Naive thymus-derived CD8-positive, alpha-beta T cell (primary cell): Measurements from ENCODE around the gene F11R. TPM values are rescaled to one million over a fixed set of nuclear protein-coding genes. Genes with fewer than 3 reads are reported as not detected.
"Not testable (repeated sequence)": the region's sequence is repeated elsewhere in the genome, so short reads cannot be mapped to it uniquely, and the experiment has no call there.

Source experiments
- ATAC-seq, 2 donors: fragments of 150-1000 bp; cut with Tn5 transposase in 1 of 2; sonication (Bioruptor Pico), chemical (Tn5 transposase) in 1 of 2; 1 replicate in 1 of 2; 2 replicates in 1 of 2; pipeline ENCODE4 v1.10.0; 2021; ENCODE audit warnings: mild to moderate bottlenecking in 2 of 2, moderate library complexity in 2 of 2
- POLR2A ChIA-PET: fragments of 350-600 bp; sonication (Branson Sonifier 250); formaldehyde crosslinking; loops from one replicate; lab custom pipeline; 2021; ENCODE audit warnings: antibody characterized with exemption; lab: Charles Lee
- DNase-seq, 10 donors: peaks; one replicate each; pipeline versions ENCODE4 v3.0.0 to v3.0.0-alpha.2; 2020 to 2022
- H3K27ac Mint-ChIP-seq, 10 donors: one replicate each; pipeline ENCODE4 v1.8.0; 2020 to 2022; ENCODE audit warnings: mild to moderate bottlenecking in 10 of 10, mixed read lengths in 10 of 10, moderate library complexity in 4 of 10, inconsistent platforms in 1 of 10
- H3K27me3 Mint-ChIP-seq, 5 donors: one replicate each; pipeline ENCODE4 v1.8.0; 2021 to 2022; ENCODE audit warnings: mixed read lengths in 5 of 5
- H3K36me3 Mint-ChIP-seq, 3 donors: one replicate each; pipeline ENCODE4 v1.8.0; 2020 to 2022; ENCODE audit warnings: mixed read lengths in 3 of 3, mild to moderate bottlenecking in 2 of 3, inconsistent platforms in 1 of 3
- H3K4me1 Mint-ChIP-seq, 4 donors: one replicate each; pipeline ENCODE4 v1.8.0; 2021 to 2022; ENCODE audit warnings: mixed read lengths in 4 of 4
- H3K4me3 Mint-ChIP-seq, 10 donors: one replicate each; pipeline ENCODE4 v1.8.0; 2020 to 2022; ENCODE audit warnings: mild to moderate bottlenecking in 10 of 10, mixed read lengths in 10 of 10, moderate library complexity in 6 of 10, inconsistent platforms in 1 of 10
- H3K9me3 Mint-ChIP-seq, 9 donors: one replicate each; pipeline ENCODE4 v1.8.0; 2020 to 2022; ENCODE audit warnings: mixed read lengths in 9 of 9, mild to moderate bottlenecking in 3 of 9, inconsistent platforms in 1 of 9, moderate library complexity in 1 of 9
- polyA plus RNA-seq, 3 donors: library from polyadenylated mRNA; unstranded; fragments of 300-500 nt; fragmentation: Illumina TruSeq; gene quantifications; one replicate each; pipeline ENCODE4 v1.2.3, GENCODE V29; 2021
- total RNA-seq, 8 experiments: library from RNA in 2 of 8; stranded (reverse) in 2 of 8; gene quantifications; one replicate each; pipeline ENCODE4 v1.2.3 and lab custom pipeline; 2021 to 2026

F11R gene
- total and polyA plus RNA-seq, 5 experiments from 2014 or later: 6.7 to 16.4 (median 9.0) TPM

DNA sequence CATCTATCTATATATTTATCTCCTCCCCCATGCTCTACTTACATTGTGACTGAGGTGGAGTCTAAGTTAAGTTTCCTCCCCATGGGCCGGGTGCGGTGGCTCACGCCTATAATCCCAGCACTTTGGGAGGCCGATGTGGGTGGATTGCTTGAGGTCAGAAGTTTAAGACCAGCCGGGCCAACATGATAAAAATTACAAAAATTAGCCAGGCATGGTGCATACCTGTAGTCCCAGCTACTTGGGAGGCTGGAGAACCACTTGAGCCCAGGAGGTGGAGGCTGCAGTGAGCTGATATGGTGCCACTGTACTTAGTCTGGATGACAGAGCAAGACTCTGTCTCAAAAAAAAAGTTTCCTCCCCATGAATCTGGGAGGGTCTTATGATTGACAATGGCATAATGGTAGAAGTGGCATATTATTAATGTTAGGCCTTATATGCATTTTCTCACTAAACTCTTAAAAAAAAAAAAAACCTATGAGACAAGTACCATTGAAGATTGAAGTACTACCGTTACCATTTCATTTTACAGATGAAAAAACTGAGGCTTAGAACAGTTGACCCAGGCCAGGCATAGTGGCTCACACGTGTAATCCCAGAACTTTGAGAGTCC is 11.2 kb downstream of the F11R start:
- peaks cover 15 to 25% (median 23%) of the 10 kb centered on the region in 4 donors for H3K4me1 Mint-ChIP-seq
- H3K4me3 Mint-ChIP-seq: no peak overlapping the region
- no peak for ATAC-seq
- POLR2A ChIA-PET: no interaction called here
- peak overlapping the region in 2 of 10 donors; percentile 43 to 48 for H3K27ac Mint-ChIP-seq
- no peaks in the 10 kb centered on the region for H3K27me3 Mint-ChIP-seq
- H3K9me3 Mint-ChIP-seq: no peaks in the 10 kb centered on the region
- no peak for DNase-seq
- peaks cover 0 to 2% (median 0%) of the 10 kb centered on the region in 3 donors for H3K36me3 Mint-ChIP-seq

DNA sequence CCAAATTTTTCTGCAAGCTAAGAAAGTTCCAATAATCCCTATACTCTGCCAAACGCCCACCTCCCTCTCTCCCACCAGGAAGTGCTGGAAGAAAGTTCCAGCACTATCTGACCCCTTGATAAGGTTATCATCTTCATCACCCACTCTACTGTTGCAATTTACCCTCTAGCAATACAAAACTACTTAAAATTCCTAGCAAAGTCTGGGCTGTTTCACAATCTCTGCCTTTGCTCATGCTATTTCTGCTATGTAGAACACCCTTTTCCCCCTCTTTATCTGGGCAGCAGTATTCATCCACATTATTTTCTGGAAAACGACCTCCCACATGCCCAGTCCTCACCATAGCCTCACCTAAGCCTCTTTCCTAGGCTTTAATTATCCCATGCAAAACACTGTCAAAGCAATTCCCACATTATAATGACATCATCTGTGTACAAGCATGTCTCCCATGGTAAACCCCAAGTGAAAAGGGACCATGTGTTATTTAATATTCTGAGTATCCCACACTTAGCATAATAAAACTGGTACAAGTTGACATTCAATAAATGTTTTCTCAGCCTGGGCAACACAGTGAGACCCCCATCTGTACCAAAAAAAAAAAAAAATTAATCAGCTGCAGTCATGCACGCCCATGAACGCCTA is 12.0 kb downstream of the F11R start:
- Mint-ChIP-seq H3K27ac (peak overlapping the region in 3 of 10 donors; percentile 15 to 43 (median 24)), H3K36me3 (peaks cover 0 to 2% (median 0%) of the 10 kb centered on the region in 3 donors), H3K27me3 (no peaks in the 10 kb centered on the region), H3K4me3 (no peak overlapping the region), H3K4me1 (peaks cover 13 to 20% (median 18%) of the 10 kb centered on the region in 4 donors), H3K9me3 (no peaks in the 10 kb centered on the region)
- ATAC-seq (no peak), DNase-seq (no peak)
- POLR2A ChIA-PET: no interaction called here

DNA sequence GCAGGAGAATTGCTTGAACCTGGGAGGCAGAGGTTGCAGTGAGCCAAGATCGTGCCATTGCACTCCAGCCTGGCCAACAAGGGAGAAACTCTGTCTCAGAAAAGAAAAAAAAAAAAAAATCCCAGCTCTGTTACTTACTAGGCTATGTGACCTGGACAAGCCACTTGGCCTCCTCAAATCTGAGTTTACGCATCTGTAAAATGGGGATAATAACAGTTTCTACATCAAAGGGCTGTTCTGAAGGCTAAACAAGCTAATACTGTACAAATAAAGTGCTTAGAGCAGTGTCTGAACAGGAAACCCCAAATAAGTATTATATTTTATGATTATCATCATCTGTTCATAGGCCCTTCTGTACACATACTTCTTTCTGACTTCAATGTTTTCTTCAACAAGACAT is 13.6 kb downstream of the F11R start:
- Mint-ChIP-seq H3K9me3 (no peaks in the 10 kb centered on the region), H3K4me3 (no peak overlapping the region), H3K4me1 (peaks cover 5 to 7% (median 6%) of the 10 kb centered on the region in 4 donors), H3K27me3 (no peaks in the 10 kb centered on the region), H3K27ac (no peak overlapping the region), H3K36me3 (peaks cover 0 to 2% (median 0%) of the 10 kb centered on the region in 3 donors)
- DNase-seq: no peak
- no peak for ATAC-seq
- POLR2A ChIA-PET: interaction anchor here (0.6 to 1.0 kb wide), 4 partner anchors 13 to 90 kb away, joined by 3 to 4 read pairs (median 4); partner anchors contain the start of gene F11R

DNA sequence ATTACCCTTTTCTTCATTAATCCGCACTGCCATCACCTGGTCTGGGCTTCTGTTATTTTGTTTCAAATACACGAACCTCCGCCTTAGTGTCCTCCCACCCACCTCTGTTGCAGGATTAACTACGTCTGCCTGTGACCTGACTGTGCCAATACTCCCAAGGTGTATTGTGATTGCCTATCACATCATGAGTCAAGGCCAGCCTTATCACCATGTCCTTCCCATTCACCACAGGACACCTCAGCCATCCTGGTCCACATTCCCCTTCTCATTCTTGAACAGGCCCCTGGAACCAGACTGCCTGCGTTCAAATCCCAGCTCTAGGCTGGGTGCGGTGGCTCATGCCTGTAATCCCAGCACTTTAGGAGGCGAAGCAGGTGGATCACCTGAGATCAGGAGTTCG is 14.4 kb downstream of the F11R start:
- no peak for ATAC-seq
- H3K27me3 Mint-ChIP-seq: no peaks in the 10 kb centered on the region
- H3K36me3 Mint-ChIP-seq: peaks cover 0 to 3% (median 0%) of the 10 kb centered on the region in 3 donors
- H3K27ac Mint-ChIP-seq: no peak overlapping the region
- POLR2A ChIA-PET: interaction anchor here (0.7 to 1.0 kb wide), 3 partner anchors 14 to 91 kb away, joined by 3 to 4 read pairs (median 3); partner anchors contain the start of genes F11R and ITLN2
- H3K9me3 Mint-ChIP-seq: no peaks in the 10 kb centered on the region
- H3K4me1 Mint-ChIP-seq: peaks cover 0 to 5% (median under 1%) of the 10 kb centered on the region in 4 donors
- no peak overlapping the region for H3K4me3 Mint-ChIP-seq
- no peak for DNase-seq

DNA sequence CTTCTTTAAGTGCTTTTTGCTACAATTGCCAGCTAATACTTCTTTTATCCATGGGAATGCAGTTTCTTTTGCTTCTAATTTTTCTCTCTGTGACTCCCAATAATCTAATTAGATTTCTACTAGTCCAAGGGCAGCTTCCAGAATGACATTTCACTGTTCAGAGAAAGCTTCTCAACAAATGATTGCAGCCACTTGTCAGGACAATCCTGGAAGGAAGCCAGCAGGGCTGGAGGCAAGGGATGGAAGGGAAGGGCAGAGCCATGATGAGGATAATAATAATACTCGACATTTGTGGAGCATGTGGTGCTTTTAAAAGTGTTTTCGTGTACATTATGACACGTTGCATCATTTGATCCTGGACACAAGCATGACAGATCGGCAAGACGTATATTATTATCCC is 19.4 kb downstream of the F11R start:
- ATAC-seq (no peak), DNase-seq (no peak)
- H3K9me3 Mint-ChIP-seq: no peaks in the 10 kb centered on the region
- no peaks in the 10 kb centered on the region for H3K27me3 Mint-ChIP-seq
- H3K36me3 Mint-ChIP-seq: peaks cover 0 to 31% (median 12%) of the 10 kb centered on the region in 3 donors
- H3K4me3 Mint-ChIP-seq: no peak overlapping the region
- H3K4me1 Mint-ChIP-seq: peaks cover 5 to 9% (median 8%) of the 10 kb centered on the region in 4 donors
- peak overlapping the region in 1 of 10 donors; percentile 56 for H3K27ac Mint-ChIP-seq
- POLR2A ChIA-PET: no interaction called here

DNA sequence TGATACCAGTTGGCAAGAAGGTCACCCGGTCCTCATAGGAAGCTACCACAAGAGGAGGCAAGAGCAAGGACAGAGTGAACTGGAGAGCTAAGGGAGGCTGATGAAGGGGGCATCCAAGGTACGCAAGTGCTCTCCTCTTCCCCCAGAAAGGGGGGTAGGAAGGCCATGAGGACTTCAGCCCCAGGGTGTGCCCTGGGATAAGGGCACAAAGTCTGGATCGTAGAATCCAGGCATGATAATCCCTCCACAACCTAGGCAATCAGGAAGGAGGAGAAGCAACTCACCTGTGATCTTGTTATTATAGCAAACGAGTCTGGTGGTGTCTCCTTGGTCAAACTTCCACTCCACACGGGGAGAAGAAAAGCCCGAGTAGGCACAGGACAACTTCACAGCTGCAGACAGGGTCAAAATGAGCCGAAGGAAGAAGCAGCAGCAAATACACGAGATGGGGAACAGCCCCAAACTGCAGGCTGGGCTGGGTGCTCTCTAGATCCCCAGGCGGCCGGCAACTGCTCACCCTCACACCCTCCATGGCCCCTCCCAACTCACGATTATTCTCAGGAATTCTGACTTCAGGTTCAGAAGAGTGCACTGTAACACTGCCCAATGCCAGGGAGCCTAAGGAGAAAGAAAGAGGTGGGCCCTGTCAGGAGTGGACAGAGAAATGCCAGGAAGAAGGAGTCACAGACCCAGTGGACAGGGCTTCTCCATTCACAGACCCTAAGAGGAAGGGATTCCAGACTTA is 20.0 kb downstream of the F11R start:
- no peak overlapping the region for H3K27ac Mint-ChIP-seq
- POLR2A ChIA-PET: no interaction called here
- H3K27me3 Mint-ChIP-seq: no peaks in the 10 kb centered on the region
- peaks cover 0 to 31% (median 12%) of the 10 kb centered on the region in 3 donors for H3K36me3 Mint-ChIP-seq
- H3K4me3 Mint-ChIP-seq: no peak overlapping the region
- no peaks in the 10 kb centered on the region for H3K9me3 Mint-ChIP-seq
- ATAC-seq: no peak
- peaks cover 5 to 9% (median 6%) of the 10 kb centered on the region in 4 donors for H3K4me1 Mint-ChIP-seq
- no peak for DNase-seq

DNA sequence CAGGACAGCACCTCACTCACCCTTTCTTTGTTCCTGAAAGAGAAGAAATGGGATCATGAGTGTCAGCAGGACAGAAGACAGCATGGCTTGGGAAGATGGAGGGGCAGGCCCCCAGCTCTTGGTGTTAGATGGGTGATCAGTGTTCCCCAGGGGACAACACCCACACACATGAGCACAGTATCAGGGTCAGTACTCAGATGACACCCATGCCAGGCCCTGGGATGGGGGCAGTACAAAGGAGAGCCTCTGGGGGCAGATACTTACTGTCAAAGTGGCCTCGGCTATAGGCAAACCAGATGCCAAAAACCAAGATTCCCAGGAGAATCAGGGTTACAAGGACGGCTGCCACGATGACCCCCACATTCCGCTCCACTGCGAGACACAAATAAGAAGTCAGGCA is 21.6 kb downstream of the F11R start:
- Mint-ChIP-seq H3K4me1 (peaks cover 5 to 9% (median 6%) of the 10 kb centered on the region in 4 donors), H3K27ac (no peak overlapping the region), H3K27me3 (no peaks in the 10 kb centered on the region), H3K36me3 (peaks cover 0 to 31% (median 12%) of the 10 kb centered on the region in 3 donors), H3K9me3 (no peaks in the 10 kb centered on the region), H3K4me3 (no peak overlapping the region)
- POLR2A ChIA-PET: interaction anchor here (0.6 to 3.7 kb wide), 2 partner anchors 14 to 40 kb away, joined by 6 to 13 read pairs; partner anchors contain the start of gene TSTD1
- no peak for ATAC-seq
- DNase-seq: no peak

DNA sequence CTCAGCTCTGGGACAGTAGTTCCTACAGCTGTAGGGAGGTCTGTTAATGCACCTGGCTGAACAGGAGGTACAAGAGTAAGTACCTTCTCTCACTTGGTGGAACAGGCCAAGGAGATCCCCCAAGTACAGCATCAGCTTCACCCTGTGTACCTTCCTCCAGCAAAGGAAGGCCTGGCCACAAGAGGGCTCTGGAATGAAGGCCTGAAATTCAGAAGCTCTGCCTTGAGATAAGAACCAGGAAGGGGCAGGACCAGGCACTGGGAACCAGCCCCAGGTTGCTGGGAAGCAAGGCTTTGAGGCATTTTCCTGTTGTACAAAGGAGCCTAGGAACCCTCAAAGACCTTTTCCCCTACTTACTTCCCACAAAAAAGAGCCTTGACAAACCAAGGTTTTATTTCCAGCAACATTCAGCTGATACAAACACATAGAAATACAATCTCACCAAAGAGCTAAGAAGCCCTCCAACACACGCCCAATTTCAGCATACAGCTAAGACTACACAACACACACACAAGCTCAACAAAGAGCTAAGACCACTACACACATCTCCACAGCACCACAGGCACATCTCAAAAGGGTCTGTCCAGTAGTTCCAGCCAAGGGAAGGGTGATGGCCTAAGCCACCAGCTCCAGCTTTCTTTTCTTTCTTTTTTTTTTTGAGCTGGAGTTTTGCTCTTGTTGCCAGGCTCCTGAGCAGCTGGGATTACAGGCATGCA is 23.5 kb downstream of the F11R start:
- H3K9me3 Mint-ChIP-seq: no peaks in the 10 kb centered on the region
- H3K4me1 Mint-ChIP-seq: peaks cover 5 to 9% (median 6%) of the 10 kb centered on the region in 4 donors
- H3K27me3 Mint-ChIP-seq: no peaks in the 10 kb centered on the region
- ATAC-seq: peak; percentile 76 to 94
- POLR2A ChIA-PET: interaction anchor here (0.6 to 3.7 kb wide), 8 partner anchors 23 to 102 kb away, joined by 3 to 31 read pairs (median 7); partner anchors contain the start of genes ARHGAP30, KLHDC9, TSTD1 and USF1
- peak; percentile 15 to 78 (median 39) for DNase-seq
- H3K27ac Mint-ChIP-seq: peak overlapping the region in 9 of 10 donors; percentile 3 to 83 (median 54)
- no peak overlapping the region for H3K4me3 Mint-ChIP-seq
- H3K36me3 Mint-ChIP-seq: peaks cover 0 to 31% (median 12%) of the 10 kb centered on the region in 3 donors

DNA sequence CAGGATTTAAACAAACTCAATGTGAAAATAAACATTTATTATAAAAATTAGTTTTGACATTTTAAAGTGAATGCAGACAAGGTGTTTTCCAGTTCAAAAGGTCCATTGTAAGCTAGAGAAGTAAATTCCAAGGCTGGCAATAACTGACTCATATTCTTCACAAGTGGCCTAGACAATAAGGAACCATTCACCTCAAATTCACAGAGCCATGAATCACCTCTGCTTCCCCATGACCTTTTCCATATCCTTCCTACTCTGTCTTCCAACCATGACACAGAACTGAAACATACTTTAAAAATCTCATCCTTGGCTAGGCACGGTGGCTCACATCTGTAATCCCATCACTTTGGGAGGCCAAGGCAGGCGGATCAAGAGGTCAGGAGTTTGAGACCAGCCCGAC is 24.8 kb downstream of the F11R start:
- Mint-ChIP-seq H3K27ac (peak overlapping the region in 1 of 10 donors; percentile 0), H3K9me3 (no peaks in the 10 kb centered on the region), H3K36me3 (peaks cover 0 to 25% (median 12%) of the 10 kb centered on the region in 3 donors), H3K4me1 (peaks cover 3 to 9% (median 5%) of the 10 kb centered on the region in 4 donors), H3K27me3 (no peaks in the 10 kb centered on the region), H3K4me3 (no peak overlapping the region)
- DNase-seq (no peak), ATAC-seq (no peak)
- POLR2A ChIA-PET: interaction anchor here (1.7 to 3.2 kb wide), 2 partner anchors 73 to 102 kb away, joined by 5 to 31 read pairs; partner anchors contain the start of genes ARHGAP30 and KLHDC9

DNA sequence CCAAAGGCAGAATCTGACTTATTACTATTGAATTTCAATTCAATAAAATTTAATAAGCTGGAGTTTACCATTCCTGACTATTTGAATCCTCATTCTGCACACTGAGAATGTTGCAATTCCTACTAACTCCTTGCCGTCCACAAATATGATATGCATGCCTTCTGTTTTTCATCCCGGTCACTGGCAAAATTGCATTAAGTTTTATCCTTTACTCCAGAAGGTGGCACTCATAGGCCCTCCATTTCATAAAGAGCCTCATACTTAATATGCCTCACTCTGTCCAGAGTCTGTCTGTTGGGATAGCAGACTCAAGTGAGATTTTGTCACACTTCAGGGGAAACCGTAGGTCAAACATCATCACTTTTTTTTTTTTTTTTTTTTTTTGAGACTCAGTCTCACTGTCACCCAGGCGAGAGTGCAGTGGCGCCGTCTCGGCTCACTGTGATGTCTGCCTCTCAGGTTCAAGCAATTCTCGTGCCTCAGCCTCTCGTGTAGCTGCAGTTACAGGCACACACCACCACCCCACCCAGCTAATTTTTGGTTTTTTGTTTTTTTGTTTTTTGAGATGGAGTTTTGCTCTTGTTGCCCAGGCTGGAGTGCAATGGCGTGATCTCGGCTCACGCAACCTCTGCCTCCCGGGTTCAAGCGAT is 27.3 kb downstream of the F11R start:
- no peak for DNase-seq
- POLR2A ChIA-PET: no interaction called here

DNA sequence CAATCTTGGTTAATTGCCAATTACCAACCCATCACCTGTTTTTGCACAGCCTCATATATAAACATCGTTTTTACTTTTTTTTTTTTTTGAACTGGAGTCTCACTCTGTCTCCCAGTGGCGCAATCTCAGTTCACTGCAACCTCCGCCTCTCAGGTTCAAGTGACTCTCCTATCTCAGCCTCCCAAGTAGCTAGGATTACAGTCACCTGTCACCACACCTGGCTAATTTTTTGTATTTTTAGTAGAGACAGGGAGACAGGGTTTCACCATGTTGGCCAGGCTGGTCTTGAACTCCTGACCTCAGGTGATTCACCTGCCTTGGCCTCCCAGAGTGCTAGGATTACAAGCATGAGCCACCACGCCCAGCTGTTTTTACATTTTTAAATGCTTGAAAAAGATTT is 28.9 kb downstream of the F11R start:
- not testable (repeated sequence) for ATAC-seq, H3K4me1 Mint-ChIP-seq, H3K4me3 Mint-ChIP-seq, DNase-seq, H3K36me3 Mint-ChIP-seq, H3K27ac Mint-ChIP-seq, H3K27me3 Mint-ChIP-seq, H3K9me3 Mint-ChIP-seq
- POLR2A ChIA-PET: interaction anchor here (0.7 to 0.8 kb wide), 2 partner anchors 90 to 105 kb away, joined by 3 to 5 read pairs; no protein-coding TSS in a partner anchor

More for the DNA sequence above, 27.3 kb downstream of the F11R start:
- H3K4me3 Mint-ChIP-seq: no peak overlapping the region
- peaks cover 0 to 5% (median under 1%) of the 10 kb centered on the region in 3 donors for H3K36me3 Mint-ChIP-seq
- H3K4me1 Mint-ChIP-seq: peaks cover 4 to 13% (median 10%) of the 10 kb centered on the region in 4 donors
- no peaks in the 10 kb centered on the region for H3K27me3 Mint-ChIP-seq
- no peak for ATAC-seq
- H3K27ac Mint-ChIP-seq: no peak overlapping the region
- no peaks in the 10 kb centered on the region for H3K9me3 Mint-ChIP-seq
